A549 (cell line): ENCODE results near the gene WDFY2. TPM values are rescaled to one million over a fixed set of nuclear protein-coding genes. Genes with fewer than 3 reads are reported as not detected.

Experiments
- ATAC-seq, 2 experiments: fragments of 200-7000 bp in 1 of 2; fragments of >200 bp in 1 of 2; cut with Nextera tagmentation in 1 of 2; cut with Tn5 transposase in 1 of 2; 3 replicates each; pipeline versions ENCODE4 v1.8.0 to v1.9.1; 2018 to 2020; ENCODE audit warnings: mild to moderate bottlenecking in 1 of 2, moderate library complexity in 1 of 2
- CTCF ChIA-PET: fragments of 300-600 bp; sonication (Branson Sonifier 250); formaldehyde crosslinking; extraction: SDS; loops from one replicate; lab custom pipeline; 2021; ENCODE audit warnings: antibody characterized with exemption, inconsistent platforms; lab: Yijun Ruan, JAX
- POLR2A ChIA-PET: fragments of 350-600 bp; formaldehyde crosslinking; extraction: SDS; loops from one replicate; lab custom pipeline; 2021; ENCODE audit warnings: antibody characterized with exemption, inconsistent platforms; lab: Yijun Ruan, JAX
- DNase-seq, 2 experiments: peaks; one replicate each; pipeline versions ENCODE4 v3.0.0 to v3.0.0-alpha.2; 2011 to 2016; ENCODE audit warnings: low read depth in 1 of 2, low spot score in 1 of 2
- FAIRE-seq: peaks from 2 replicates; lab custom pipeline; 2011; peaks lifted over from hg19 to GRCh38; lab: Jason Lieb, UNC
- H3K27ac ChIP-seq, 2 experiments: fragments of >200 bp; sonication (Bioruptor Twin); formaldehyde crosslinking; 3 replicates each; pipeline ENCODE4 v1.5.1; 2016 to 2017
- H3K4me1 ChIP-seq: fragments of >200 bp; sonication (Bioruptor Twin); formaldehyde crosslinking; 3 replicates; pipeline ENCODE4 v1.6.1; 2016
- H3K4me2 ChIP-seq: fragments of >200 bp; sonication (Bioruptor Twin); formaldehyde crosslinking; 3 replicates; pipeline ENCODE4 v1.6.1; 2016
- H3K4me3 ChIP-seq: fragments of >200 bp; sonication (Bioruptor Twin); formaldehyde crosslinking; 3 replicates; pipeline ENCODE4 v1.5.1; 2016
- H3K9me3 ChIP-seq: fragments of >200 bp; sonication (Bioruptor Twin); formaldehyde crosslinking; 3 replicates; pipeline ENCODE4 v1.6.1; 2016
- CBX8 ChIP-seq: fragments of 200-600 bp; sonication (generic); IDR thresholded peaks from 2 replicates; pipeline ENCODE4 v1.6.1; 2016
- CEBPB ChIP-seq, 2 experiments: fragments of >200 bp in 1 of 2; sonication (Bioruptor Twin) in 1 of 2; formaldehyde crosslinking in 1 of 2; IDR thresholded peaks; 2 replicates each; pipeline ENCODE4 v1.6.1; 2012 to 2016
- CHD4 ChIP-seq: fragments of 200-600 bp; sonication (generic); IDR thresholded peaks from 2 replicates; pipeline ENCODE4 v1.6.1; 2016; ENCODE audit warnings: antibody characterized with exemption, mild to moderate bottlenecking, borderline replicate concordance
- EHMT2 ChIP-seq: fragments of 200-600 bp; sonication (generic); IDR thresholded peaks from 2 replicates; pipeline ENCODE4 v1.6.1; 2016; ENCODE audit warnings: antibody characterized with exemption, low read depth, mild to moderate bottlenecking, moderate library complexity
- ESRRA ChIP-seq: fragments of 150-350 bp; IDR thresholded peaks from 2 replicates; pipeline ENCODE4 v1.6.1; 2014; ENCODE audit warnings: mild to moderate bottlenecking, low read length, borderline replicate concordance
- FOSB ChIP-seq: fragments of 250-450 bp; sonication (Bioruptor Pico); IDR thresholded peaks from 2 replicates; pipeline ENCODE4 v1.5.0; 2020; ENCODE audit warnings: mild to moderate bottlenecking, moderate library complexity
- FOSL2 ChIP-seq, 2 experiments: fragments of 450-650 bp in 1 of 2; fragments of >200 bp in 1 of 2; sonication (Bioruptor Twin) in 1 of 2; formaldehyde crosslinking; IDR thresholded peaks; 2 replicates each; pipeline versions ENCODE4 v1.5.0 to v1.6.1; 2016 to 2020; ENCODE audit warnings: mild to moderate bottlenecking in 1 of 2, moderate library complexity in 1 of 2
- GATA3 ChIP-seq: IDR thresholded peaks from 2 replicates; pipeline ENCODE4 v1.6.1; 2012; ENCODE audit warnings: borderline replicate concordance
- HOXB5 ChIP-seq: fragments of 250-450 bp; sonication (Bioruptor Pico); IDR thresholded peaks from 2 replicates; pipeline ENCODE4 v1.5.0; 2020; ENCODE audit warnings: mild to moderate bottlenecking, moderate library complexity
- MAFK ChIP-seq: fragments of 450-650 bp; IDR thresholded peaks from 2 replicates; pipeline ENCODE4 v1.6.1; 2014; ENCODE audit not compliant: partially characterized antibody
- MAZ ChIP-seq: fragments of 150-350 bp; IDR thresholded peaks from 2 replicates; pipeline ENCODE4 v1.6.1; 2014; ENCODE audit warnings: antibody characterized with exemption, low read depth, low read length, borderline replicate concordance
- PHF8 ChIP-seq: fragments of 200-600 bp; sonication (generic); IDR thresholded peaks from 2 replicates; pipeline ENCODE4 v1.6.1; 2016; ENCODE audit warnings: low read depth, mild to moderate bottlenecking, antibody characterized with exemption, moderate library complexity, borderline replicate concordance
- POLR2A ChIP-seq: IDR thresholded peaks from 2 replicates; pipeline ENCODE4 v1.6.1; 2012; ENCODE audit warnings: mild to moderate bottlenecking, low read length
- POLR2AphosphoS2 ChIP-seq: conservative IDR thresholded peaks from 2 replicates; pipeline ENCODE4 v1.6.1; 2012; ENCODE audit warnings: low read length, improper control_type of control experiment, inconsistent platforms
- SMC3 ChIP-seq: fragments of >200 bp; sonication (Bioruptor Twin); formaldehyde crosslinking; IDR thresholded peaks from 3 replicates; pipeline ENCODE4 v1.6.1; 2018; ENCODE audit warnings: inconsistent platforms
- ZC3H11A ChIP-seq: fragments of 450-650 bp; IDR thresholded peaks from 2 replicates; pipeline ENCODE4 v1.6.1; 2014; ENCODE audit warnings: antibody characterized with exemption, mild to moderate bottlenecking
- WGBS: methylation state at CpG from one replicate; pipeline ENCODE4 v1.1.6; 2017; ENCODE audit errors: missing lambda C conversion rate; 5-methylcytosine and 5-hydroxymethylcytosine counted together
- polyA plus RNA-seq, 4 experiments: library from polyadenylated mRNA; depleted of rRNA in 3 of 4; stranded (reverse); fragments of >200 nt; fragmentation: RNase III in 1 of 4; extraction: RNeasy Plus Mini Kit Qiagen cat#74134 plus additional on column Dnase treatment in 1 of 4; gene quantifications; 2 replicates in 3 of 4; 3 replicates in 1 of 4; pipeline ENCODE4 v1.2.3, GENCODE V29; 2011 to 2017
- TF ChIP-seq, protein P1 (sequence below): fragments of 200-600 bp; sonication (generic); IDR thresholded peaks from 2 replicates; pipeline ENCODE4 v1.6.1; 2016; ENCODE audit warnings: antibody characterized with exemption, mild to moderate bottlenecking, moderate library complexity
- TF ChIP-seq, protein P2 (sequence below): IDR thresholded peaks from 2 replicates; pipeline ENCODE4 v1.6.1; 2012; ENCODE audit warnings: low read depth, borderline replicate concordance
- TF ChIP-seq, protein P3 (sequence below): fragments of >200 bp; sonication (Bioruptor Twin); formaldehyde crosslinking; IDR thresholded peaks from 2 replicates; pipeline ENCODE4 v1.6.1; 2016
- TF ChIP-seq, protein P4 (sequence below): IDR thresholded peaks from 2 replicates; pipeline ENCODE4 v1.6.1; 2012

The WDFY2 gene
- polyA plus RNA-seq, 2 of the 4 experiments (the other 2 are of a cell fraction), result 5.2 to 8.5 TPM

DNA sequence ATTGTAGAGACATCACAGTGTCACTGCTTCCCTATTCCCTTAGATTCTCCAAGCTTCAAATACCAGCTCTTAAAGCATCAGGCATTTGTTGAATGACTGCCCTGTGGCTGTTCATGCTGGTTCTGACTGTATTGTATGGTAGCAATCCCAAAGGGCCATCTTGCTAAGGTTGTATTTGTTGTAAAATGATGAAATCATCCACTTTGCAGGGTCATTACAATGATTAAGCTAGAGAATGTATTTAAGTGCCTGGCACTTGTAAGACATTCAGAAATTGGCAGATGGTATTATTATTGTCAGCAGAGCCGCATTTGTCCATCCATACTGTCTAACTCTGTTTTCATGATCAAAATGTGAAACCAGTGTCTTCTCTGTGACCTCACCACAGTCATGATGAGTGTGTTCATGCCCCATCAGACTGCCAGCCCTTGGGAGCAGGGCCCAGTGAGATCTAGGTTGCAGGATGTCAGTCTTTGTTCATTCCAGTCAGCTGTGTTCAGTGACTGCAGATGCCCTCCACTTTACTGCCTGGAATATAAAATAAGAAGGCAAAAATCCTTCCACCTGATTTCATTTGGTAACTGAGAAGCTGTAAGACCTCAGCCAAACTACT is 133.6 kb downstream of the WDFY2 start:
- H3K9me3 ChIP-seq, result no peaks in the 10 kb centered on the region
- no peak overlapping the region for H3K4me2 ChIP-seq
- ATAC-seq (no peak), FAIRE-seq (no peak), DNase-seq (no peak)
- ChIA-PET POLR2A (no interaction called here), CTCF (no interaction called here)
- WGBS, result 92% methylated on average over 1 of the region's 1 CpG
- no peak overlapping the region for H3K27ac ChIP-seq
- H3K4me3 ChIP-seq, result no peak overlapping the region
- H3K4me1 ChIP-seq, result peaks cover 16% of the 10 kb centered on the region
- TF ChIP-seq SMC3 (no peak), HOXB5 (no peak), POLR2A (no peak), PHF8 (no peak), FOSB (CRISPR knock-in tag) (no peak), CEBPB (IDR thresholded peaks at IDR 0.05) (no peak), EHMT2 (no peak), MAFK (no peak), MAZ (no peak), CHD4 (no peak), FOSL2 (IDR thresholded peaks at IDR 0.05) (no peak), FOSL2 (CRISPR knock-in tag; IDR thresholded peaks at IDR 0.05) (no peak), ESRRA (no peak), CBX8 (no peak), ZC3H11A (no peak)
- TF ChIP-seq, protein P1, sequence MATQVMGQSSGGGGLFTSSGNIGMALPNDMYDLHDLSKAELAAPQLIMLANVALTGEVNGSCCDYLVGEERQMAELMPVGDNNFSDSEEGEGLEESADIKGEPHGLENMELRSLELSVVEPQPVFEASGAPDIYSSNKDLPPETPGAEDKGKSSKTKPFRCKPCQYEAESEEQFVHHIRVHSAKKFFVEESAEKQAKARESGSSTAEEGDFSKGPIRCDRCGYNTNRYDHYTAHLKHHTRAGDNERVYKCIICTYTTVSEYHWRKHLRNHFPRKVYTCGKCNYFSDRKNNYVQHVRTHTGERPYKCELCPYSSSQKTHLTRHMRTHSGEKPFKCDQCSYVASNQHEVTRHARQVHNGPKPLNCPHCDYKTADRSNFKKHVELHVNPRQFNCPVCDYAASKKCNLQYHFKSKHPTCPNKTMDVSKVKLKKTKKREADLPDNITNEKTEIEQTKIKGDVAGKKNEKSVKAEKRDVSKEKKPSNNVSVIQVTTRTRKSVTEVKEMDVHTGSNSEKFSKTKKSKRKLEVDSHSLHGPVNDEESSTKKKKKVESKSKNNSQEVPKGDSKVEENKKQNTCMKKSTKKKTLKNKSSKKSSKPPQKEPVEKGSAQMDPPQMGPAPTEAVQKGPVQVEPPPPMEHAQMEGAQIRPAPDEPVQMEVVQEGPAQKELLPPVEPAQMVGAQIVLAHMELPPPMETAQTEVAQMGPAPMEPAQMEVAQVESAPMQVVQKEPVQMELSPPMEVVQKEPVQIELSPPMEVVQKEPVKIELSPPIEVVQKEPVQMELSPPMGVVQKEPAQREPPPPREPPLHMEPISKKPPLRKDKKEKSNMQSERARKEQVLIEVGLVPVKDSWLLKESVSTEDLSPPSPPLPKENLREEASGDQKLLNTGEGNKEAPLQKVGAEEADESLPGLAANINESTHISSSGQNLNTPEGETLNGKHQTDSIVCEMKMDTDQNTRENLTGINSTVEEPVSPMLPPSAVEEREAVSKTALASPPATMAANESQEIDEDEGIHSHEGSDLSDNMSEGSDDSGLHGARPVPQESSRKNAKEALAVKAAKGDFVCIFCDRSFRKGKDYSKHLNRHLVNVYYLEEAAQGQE, result no peak
- TF ChIP-seq, protein P2, sequence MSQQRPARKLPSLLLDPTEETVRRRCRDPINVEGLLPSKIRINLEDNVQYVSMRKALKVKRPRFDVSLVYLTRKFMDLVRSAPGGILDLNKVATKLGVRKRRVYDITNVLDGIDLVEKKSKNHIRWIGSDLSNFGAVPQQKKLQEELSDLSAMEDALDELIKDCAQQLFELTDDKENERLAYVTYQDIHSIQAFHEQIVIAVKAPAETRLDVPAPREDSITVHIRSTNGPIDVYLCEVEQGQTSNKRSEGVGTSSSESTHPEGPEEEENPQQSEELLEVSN, result no peak

DNA sequence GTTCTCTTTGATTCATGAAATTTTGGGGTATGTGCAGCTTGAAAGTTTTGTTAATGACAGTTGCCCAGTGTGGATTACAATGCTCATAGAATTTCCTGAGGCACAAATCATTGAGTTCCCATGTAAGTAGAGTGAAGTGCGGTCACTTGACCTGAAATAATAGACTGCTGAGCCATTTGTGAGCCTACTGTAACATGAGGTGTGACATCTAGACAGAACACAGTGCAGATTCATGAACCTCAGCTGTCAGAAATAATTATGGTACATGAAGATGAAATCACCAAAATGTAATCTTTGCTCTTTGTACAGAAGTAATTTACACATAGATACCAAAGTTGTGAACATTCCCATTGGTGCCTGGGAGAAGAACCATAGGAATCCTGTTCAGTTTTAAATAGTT is 135.1 kb downstream of the WDFY2 start:
- 100% methylated on average over 1 of the region's 1 CpG for WGBS
- H3K9me3 ChIP-seq, result no peaks in the 10 kb centered on the region
- FAIRE-seq (no peak), ATAC-seq (no peak), DNase-seq (no peak)
- peaks cover 11% of the 10 kb centered on the region for H3K4me1 ChIP-seq
- ChIA-PET CTCF (interaction anchor here (0.9 to 1.7 kb wide), 2 partner anchors 12 to 285 kb away, joined by 3 to 5 read pairs; no protein-coding TSS in a partner anchor), POLR2A (no interaction called here)
- H3K4me3 ChIP-seq, result no peak overlapping the region
- no peak overlapping the region for H3K27ac ChIP-seq
- TF ChIP-seq, protein P3, sequence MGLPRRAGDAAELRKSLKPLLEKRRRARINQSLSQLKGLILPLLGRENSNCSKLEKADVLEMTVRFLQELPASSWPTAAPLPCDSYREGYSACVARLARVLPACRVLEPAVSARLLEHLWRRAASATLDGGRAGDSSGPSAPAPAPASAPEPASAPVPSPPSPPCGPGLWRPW, result no peak
- TF ChIP-seq PHF8, result no peak
- TF ChIP-seq POLR2AphosphoS2, result no peak
- TF ChIP-seq, protein P4, sequence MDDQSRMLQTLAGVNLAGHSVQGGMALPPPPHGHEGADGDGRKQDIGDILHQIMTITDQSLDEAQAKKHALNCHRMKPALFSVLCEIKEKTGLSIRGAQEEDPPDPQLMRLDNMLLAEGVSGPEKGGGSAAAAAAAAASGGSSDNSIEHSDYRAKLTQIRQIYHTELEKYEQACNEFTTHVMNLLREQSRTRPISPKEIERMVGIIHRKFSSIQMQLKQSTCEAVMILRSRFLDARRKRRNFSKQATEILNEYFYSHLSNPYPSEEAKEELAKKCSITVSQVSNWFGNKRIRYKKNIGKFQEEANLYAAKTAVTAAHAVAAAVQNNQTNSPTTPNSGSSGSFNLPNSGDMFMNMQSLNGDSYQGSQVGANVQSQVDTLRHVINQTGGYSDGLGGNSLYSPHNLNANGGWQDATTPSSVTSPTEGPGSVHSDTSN, result no peak
- no peak for TF ChIP-seq ESRRA
- no peak for TF ChIP-seq SMC3
- no peak for TF ChIP-seq GATA3
- no peak overlapping the region for H3K4me2 ChIP-seq
